Muscle layer of duodenum (tissue), 2 donors: Measurements from ENCODE around the gene ADCY10.

Experiments
- H3K27ac ChIP-seq: one replicate; pipeline ENCODE4 v1.7.0; 2013; ENCODE audit warnings: mild to moderate bottlenecking, low read length
- H3K27me3 ChIP-seq: one replicate; pipeline ENCODE4 v1.7.0; 2013; ENCODE audit warnings: low read depth, mild to moderate bottlenecking, control low read depth, low read length
- H3K36me3 ChIP-seq, 2 donors: one replicate each; pipeline ENCODE4 v1.7.0; 2013; ENCODE audit warnings: low read length in 2 of 2, control low read depth in 1 of 2, mild to moderate bottlenecking in 1 of 2; ENCODE audit not compliant: insufficient read depth in 2 of 2, control insufficient read depth in 1 of 2
- H3K4me1 ChIP-seq, 2 donors: one replicate each; pipeline ENCODE4 v1.7.0; 2013; ENCODE audit warnings: low read length in 2 of 2, mild to moderate bottlenecking in 2 of 2, control low read depth in 1 of 2, moderate library complexity in 1 of 2; ENCODE audit not compliant: insufficient read depth in 2 of 2, control insufficient read depth in 1 of 2
- H3K4me3 ChIP-seq, 2 donors: one replicate each; pipeline ENCODE4 v1.7.0; 2013; ENCODE audit warnings: low read length in 2 of 2, low read depth in 1 of 2, mild to moderate bottlenecking in 1 of 2
- H3K9me3 ChIP-seq, 2 donors: one replicate each; pipeline ENCODE4 v1.7.0; 2013; ENCODE audit warnings: low read length in 2 of 2, control low read depth in 1 of 2, mild to moderate bottlenecking in 1 of 2; ENCODE audit not compliant: control insufficient read depth in 1 of 2
- donor health status: healthy.

ADCY10 gene, protein sequence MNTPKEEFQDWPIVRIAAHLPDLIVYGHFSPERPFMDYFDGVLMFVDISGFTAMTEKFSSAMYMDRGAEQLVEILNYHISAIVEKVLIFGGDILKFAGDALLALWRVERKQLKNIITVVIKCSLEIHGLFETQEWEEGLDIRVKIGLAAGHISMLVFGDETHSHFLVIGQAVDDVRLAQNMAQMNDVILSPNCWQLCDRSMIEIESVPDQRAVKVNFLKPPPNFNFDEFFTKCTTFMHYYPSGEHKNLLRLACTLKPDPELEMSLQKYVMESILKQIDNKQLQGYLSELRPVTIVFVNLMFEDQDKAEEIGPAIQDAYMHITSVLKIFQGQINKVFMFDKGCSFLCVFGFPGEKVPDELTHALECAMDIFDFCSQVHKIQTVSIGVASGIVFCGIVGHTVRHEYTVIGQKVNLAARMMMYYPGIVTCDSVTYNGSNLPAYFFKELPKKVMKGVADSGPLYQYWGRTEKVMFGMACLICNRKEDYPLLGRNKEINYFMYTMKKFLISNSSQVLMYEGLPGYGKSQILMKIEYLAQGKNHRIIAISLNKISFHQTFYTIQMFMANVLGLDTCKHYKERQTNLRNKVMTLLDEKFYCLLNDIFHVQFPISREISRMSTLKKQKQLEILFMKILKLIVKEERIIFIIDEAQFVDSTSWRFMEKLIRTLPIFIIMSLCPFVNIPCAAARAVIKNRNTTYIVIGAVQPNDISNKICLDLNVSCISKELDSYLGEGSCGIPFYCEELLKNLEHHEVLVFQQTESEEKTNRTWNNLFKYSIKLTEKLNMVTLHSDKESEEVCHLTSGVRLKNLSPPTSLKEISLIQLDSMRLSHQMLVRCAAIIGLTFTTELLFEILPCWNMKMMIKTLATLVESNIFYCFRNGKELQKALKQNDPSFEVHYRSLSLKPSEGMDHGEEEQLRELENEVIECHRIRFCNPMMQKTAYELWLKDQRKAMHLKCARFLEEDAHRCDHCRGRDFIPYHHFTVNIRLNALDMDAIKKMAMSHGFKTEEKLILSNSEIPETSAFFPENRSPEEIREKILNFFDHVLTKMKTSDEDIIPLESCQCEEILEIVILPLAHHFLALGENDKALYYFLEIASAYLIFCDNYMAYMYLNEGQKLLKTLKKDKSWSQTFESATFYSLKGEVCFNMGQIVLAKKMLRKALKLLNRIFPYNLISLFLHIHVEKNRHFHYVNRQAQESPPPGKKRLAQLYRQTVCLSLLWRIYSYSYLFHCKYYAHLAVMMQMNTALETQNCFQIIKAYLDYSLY (N-terminal part only)

DNA sequence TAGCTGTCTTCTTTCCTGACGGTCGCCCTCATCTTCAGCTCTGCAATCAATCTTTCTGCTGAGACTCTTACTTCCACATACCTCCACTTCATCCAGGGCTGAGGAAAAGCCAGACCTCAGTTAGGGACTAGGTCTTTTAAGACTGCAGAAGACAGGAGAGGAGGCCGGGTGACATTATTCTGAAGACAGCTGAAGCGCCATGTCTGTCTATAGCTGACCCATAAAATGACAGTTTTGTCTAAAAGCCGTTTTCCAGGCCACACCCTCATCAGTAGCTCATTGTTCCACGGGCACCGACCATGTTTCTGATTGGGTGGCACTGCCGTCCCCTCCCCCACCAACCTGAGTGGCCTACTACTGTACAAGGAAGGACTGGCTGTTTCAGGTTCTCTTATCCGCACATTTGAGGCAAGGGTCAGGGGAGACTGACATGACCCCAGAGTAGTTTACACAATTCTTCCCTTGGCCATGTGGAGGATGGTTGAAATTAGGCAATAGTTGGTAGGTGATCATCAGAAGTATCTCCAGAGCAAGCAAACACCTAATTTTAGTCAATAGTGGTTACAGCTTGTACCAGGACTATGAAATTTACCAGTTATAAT lies at the start of gene ADCY10:
Gene ADCY10, minus strand, starts transcription at position 240 of the 602 bp plus-strand sequence. CDS start 8,994 bp downstream, outside the sequence.
- no peak within 1 kb of the TSS for H3K27ac ChIP-seq

DNA sequence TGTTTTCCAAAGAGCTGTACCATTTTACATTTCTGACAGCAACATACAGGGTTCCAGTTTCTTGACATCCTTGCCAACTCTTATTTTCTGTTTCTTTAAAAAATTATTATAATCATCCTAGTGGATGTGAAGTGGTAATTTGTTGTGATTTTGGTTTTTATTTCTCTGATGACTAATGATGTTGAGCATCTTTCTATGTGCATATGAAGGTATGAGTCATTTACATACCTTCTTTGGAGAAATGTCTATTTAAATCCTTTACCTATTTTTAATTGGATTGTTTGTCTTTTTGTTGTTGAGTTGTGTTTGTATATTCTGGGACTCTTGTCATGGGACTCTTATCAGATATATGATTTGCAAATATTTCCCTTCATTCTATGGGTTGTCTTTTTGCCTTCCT lies 43.8 kb upstream of the ADCY10 start:
- no peaks in the 10 kb centered on the region for H3K9me3 ChIP-seq
- no peaks in the 10 kb centered on the region for H3K4me1 ChIP-seq
- no peak overlapping the region for H3K27ac ChIP-seq
- H3K36me3 ChIP-seq = peaks cover 4 to 8% of the 10 kb centered on the region in 2 donors
- H3K4me3 ChIP-seq = no peak overlapping the region
- H3K27me3 ChIP-seq = no peaks in the 10 kb centered on the region

More for the DNA sequence above, at the start of gene ADCY10:
- H3K9me3 ChIP-seq = no peaks in the 10 kb centered on the region
- H3K4me3 ChIP-seq = no peak within 1 kb of the TSS
- H3K27me3 ChIP-seq = no peaks in the 10 kb centered on the region
- H3K4me1 ChIP-seq = peaks cover 0 to 4% of the 10 kb centered on the region in 2 donors
- peaks cover 0 to 17% of the 10 kb centered on the region in 2 donors for H3K36me3 ChIP-seq

DNA sequence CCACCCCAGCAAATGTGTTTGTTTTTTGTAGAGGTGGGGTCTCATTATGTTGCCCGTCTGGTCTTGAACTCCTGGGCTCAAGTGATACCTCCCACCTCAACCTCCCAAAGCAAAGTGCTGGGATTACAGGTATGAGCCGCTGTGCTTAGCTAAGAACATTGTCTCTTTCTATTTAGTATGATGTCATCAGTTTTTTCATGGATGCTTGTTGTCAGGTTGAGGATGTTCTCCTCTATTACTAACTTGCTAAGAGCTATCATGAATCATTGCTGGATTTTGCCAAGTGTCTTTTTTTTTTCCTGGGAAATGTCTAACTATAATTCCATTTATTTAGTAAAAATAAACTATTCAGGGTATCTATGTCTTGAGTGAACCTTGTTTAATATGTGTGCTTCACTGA lies 42.0 kb upstream of the ADCY10 start:
- Histone ChIP-seq H3K27me3 (no peaks in the 10 kb centered on the region), H3K27ac (no peak overlapping the region), H3K4me3 (no peak overlapping the region), H3K9me3 (no peaks in the 10 kb centered on the region), H3K36me3 (peaks cover 4 to 16% of the 10 kb centered on the region in 2 donors), H3K4me1 (peaks cover 2 to 5% of the 10 kb centered on the region in 2 donors)

DNA sequence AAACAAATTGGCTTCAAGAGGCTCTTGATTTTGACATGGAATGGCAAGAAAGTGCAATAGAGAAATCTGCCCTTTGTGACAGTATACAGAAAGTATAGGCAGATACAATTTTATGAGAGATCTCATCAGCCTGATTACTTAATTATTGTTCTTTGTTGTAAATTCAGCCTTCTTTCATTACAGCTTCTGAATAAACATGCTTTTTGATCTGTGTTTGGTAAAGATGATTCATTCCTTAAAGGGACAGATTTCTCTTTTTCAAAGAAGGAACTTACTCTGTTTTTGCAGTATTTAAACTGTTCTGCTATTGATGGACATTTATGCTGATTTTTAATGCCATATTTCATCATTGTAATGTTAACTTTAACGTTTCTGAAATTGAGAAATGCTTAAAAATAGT lies 36.6 kb upstream of the ADCY10 start:
- no peaks in the 10 kb centered on the region for H3K9me3 ChIP-seq
- no peak overlapping the region for H3K4me3 ChIP-seq
- no peaks in the 10 kb centered on the region for H3K27me3 ChIP-seq
- H3K4me1 ChIP-seq = peaks cover 8 to 12% of the 10 kb centered on the region in 2 donors
- peaks cover 4 to 16% of the 10 kb centered on the region in 2 donors for H3K36me3 ChIP-seq
- H3K27ac ChIP-seq = no peak overlapping the region

GRCh38 chr1:167949785-167950184 lies 35.9 kb upstream of the ADCY10 start:
- Histone ChIP-seq H3K36me3 (peaks cover 0 to 16% of the 10 kb centered on the region in 2 donors), H3K27me3 (no peaks in the 10 kb centered on the region), H3K4me3 (no peak overlapping the region), H3K9me3 (no peaks in the 10 kb centered on the region), H3K4me1 (peaks cover 8 to 12% of the 10 kb centered on the region in 2 donors), H3K27ac (no peak overlapping the region)

GRCh38 chr1:167947733-167948132 lies 33.8 kb upstream of the ADCY10 start:
- Histone ChIP-seq H3K36me3 (peaks cover 0 to 8% of the 10 kb centered on the region in 2 donors), H3K4me3 (no peak overlapping the region), H3K4me1 (peaks cover 8 to 12% of the 10 kb centered on the region in 2 donors), H3K27ac (no peak overlapping the region), H3K27me3 (no peaks in the 10 kb centered on the region), H3K9me3 (no peaks in the 10 kb centered on the region)

- H3K27me3 ChIP-seq = no peaks in the 10 kb centered on the region
- H3K4me1 ChIP-seq = no peaks in the 10 kb centered on the region
- no peak overlapping the region for H3K27ac ChIP-seq
- no peak overlapping the region for H3K4me3 ChIP-seq
- H3K36me3 ChIP-seq = no peaks in the 10 kb centered on the region
- no peaks in the 10 kb centered on the region for H3K9me3 ChIP-seq
These were observed 29.6 kb upstream of the ADCY10 start for GRCh38 chr1:167943541-167943940.

GRCh38 chr1:167940264-167940663 lies 26.3 kb upstream of the ADCY10 start:
- no peak overlapping the region for H3K4me3 ChIP-seq
- H3K9me3 ChIP-seq = no peaks in the 10 kb centered on the region
- peaks cover 0 to 15% of the 10 kb centered on the region in 2 donors for H3K36me3 ChIP-seq
- H3K4me1 ChIP-seq = peaks cover 0 to 6% of the 10 kb centered on the region in 2 donors
- H3K27me3 ChIP-seq = no peaks in the 10 kb centered on the region
- H3K27ac ChIP-seq = no peak overlapping the region

- Histone ChIP-seq H3K27me3 (no peaks in the 10 kb centered on the region), H3K4me3 (peak overlapping the region; percentile 78 to 93), H3K4me1 (peaks cover 0 to 17% of the 10 kb centered on the region in 2 donors), H3K27ac (peak overlapping the region; percentile 97), H3K9me3 (no peaks in the 10 kb centered on the region), H3K36me3 (peaks cover 0 to 17% of the 10 kb centered on the region in 2 donors)
These were observed 24.2 kb upstream of the ADCY10 start for GRCh38 chr1:167938080-167938636.

DNA sequence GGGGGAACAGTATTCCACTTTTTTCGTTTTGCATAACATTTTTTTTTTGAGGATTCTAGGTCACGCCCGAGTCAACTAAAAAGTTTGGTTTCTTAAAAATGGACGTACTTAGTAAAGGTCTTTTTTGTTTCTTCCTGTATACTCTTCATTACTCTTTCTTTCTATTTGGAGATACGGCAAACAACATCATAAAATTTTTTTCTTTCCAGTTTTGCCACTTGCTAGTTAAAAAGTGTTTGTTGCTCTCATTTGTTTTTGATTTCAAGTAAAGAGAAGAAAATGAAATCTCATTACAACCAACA lies 23.7 kb upstream of the ADCY10 start:
- Histone ChIP-seq H3K4me1 (peaks cover 0 to 22% of the 10 kb centered on the region in 2 donors), H3K27me3 (no peaks in the 10 kb centered on the region), H3K4me3 (peak overlapping the region; percentile 78 to 93), H3K36me3 (peaks cover 0 to 17% of the 10 kb centered on the region in 2 donors), H3K27ac (peak overlapping the region; percentile 97), H3K9me3 (no peaks in the 10 kb centered on the region)
